CD1c-positive myeloid dendritic cell (primary cell): ENCODE results near the gene SLC6A15.

Experiments used
- DNase-seq: peaks from one replicate; pipeline ENCODE4 v3.0.0-alpha.2; 2016; ENCODE audit errors: extremely low spot score

SLC6A15 gene

DNA sequence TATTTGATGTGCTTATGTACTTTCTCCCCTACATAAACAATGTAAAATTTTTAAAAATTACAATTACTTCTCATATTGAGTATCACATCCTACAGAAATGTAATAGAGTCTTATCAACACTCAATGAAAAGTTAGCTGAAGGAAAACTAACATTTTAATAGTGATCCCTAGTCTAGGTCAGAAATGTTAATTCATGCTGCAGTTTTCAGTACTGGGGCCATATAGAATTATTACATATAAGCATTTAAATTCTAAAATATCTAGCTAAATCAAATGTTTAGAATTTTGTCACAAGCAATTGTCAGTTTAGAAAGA is 37.8 kb downstream of the SLC6A15 start:
- no peak for DNase-seq

DNA sequence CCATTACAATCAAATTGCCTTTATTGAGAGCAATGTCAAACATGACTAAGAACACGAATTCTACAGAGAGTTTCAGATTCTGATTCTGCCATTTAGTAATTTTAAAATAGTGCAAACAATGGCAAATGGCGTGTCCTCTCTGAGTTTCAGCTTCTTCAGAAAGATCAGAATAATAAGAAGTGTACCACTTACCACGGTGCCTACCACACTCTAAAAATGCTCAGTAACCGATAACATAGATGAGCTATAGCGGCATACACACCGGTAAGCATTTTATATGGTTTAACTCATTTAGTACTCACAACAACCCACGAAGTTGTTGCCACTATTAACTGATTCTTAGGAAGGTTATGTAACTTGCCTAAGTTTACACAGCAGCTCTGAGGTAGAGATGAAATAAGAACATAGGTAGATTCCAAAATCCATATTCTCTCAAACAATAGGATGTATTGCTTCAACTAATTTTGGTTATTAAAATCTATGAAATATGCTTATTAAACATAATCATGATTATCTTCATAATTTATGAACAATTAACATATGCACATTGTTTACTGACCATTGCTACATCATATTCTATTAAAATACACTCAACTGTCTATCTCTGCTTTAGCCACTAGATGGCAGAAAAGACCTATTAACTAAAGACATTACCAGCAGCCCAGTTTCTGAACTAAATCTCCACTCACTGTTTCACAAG is 38.3 kb downstream of the SLC6A15 start:
- peak; percentile 58 for DNase-seq

DNA sequence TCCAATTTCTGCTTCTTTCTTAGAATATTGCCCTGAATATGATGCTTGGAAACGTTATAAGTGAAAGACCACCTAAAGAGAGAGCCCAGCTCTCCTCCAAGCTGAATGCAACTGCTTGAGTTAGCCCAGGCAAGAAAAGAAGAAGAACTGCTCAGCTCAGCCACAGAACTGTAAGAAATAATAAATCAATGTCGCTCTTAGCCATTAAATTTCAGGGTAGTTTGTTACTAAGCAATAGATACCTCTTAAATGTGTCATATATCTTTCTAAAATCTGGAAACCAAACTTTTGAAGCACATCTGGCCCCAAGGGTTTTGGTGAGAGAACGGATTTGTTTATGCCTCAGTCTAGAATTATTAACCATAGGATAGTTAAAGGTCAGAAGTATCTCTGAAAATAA is 50.4 kb downstream of the SLC6A15 start:
- no peak for DNase-seq

GRCh38 chr12:84860718-84861117 is 51.9 kb downstream of the SLC6A15 start:
- DNase-seq: no peak

GRCh38 chr12:84858796-84859195 is 53.8 kb downstream of the SLC6A15 start:
- no peak for DNase-seq

GRCh38 chr12:84857525-84858208 is 54.9 kb downstream of the SLC6A15 start:
- DNase-seq: no peak

DNA sequence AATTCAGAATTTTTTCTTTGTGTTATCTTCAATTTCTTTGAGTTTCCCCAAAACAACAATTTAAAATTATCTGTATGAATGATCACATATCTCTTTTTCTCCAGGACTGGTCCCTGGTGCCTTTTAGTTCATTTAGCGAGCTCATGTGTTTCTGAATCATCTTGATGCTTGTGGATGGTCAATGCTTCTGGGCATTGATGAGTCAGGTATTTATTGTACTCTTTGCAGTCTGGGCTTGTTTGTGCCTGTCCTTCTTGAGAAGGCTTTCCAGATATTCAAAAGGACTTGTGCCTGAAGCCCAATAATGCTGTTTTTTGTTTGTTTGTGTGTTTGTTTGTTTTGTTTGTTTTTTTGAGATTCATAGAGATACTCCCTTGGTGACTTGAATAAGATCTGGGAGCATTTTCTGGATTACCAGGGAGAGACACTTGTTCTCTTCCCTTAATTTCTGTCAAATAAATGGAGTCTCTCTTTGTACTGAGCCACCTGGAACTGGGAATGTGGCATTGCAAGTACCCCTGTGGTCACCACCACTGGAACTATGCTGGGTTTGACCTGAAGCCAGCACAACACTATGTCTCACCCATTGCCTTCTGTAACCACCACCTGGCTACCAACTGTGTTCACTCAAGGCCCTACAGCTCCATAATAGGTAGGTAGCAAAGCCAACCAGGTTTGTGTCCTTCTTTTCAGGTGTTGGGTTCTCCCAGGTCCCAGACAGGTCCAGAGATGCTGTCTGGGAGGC is 56.3 kb downstream of the SLC6A15 start:
- no peak for DNase-seq

DNA sequence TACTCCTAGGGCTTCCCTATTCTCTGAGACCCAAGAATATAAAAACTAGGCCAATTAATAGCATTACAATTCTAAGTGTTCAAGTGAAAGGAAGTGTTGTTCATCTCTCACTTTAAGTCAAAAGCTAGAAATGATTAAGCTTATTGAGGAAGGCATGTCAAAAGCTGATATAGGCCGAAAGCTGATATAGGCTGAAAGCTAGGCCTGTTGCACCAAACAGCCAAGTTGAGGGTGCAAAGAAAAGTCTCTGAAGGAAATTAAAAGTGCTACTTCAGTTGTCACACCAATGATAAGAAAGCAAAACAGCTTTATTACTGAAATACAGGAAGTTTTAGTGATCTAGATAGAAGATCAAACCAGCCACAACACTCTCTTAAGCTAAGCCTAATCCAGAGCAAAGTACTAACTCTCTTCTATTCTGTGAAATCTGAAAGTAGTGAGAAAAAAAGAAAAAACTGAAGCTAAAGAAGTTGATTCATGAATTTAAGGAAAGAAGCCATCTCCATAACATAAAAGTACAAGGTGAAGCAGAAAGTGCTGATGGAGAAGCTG is 68.9 kb downstream of the SLC6A15 start:
- DNase-seq: no peak

- no peak for DNase-seq
These were observed 70.1 kb downstream of the SLC6A15 start for GRCh38 chr12:84842406-84843013.

DNA sequence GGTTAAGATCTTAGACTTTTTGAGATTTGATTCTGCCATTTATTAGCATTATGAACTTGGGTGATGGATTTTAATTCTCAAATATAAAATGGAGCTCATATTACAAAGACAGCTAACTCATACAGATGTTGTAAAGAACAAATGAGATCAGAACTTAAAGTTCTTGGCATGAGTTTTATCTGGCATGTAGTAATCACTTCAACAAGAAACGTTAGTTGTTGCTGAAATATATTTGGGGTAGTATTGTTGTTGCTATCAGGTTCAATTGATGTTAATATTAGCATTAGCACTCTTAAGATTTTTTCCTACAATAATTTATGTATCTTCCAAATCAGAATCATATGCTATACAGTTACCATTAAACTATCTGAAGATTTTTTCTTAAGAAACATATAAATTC is 71.0 kb downstream of the SLC6A15 start:
- DNase-seq: no peak

DNA sequence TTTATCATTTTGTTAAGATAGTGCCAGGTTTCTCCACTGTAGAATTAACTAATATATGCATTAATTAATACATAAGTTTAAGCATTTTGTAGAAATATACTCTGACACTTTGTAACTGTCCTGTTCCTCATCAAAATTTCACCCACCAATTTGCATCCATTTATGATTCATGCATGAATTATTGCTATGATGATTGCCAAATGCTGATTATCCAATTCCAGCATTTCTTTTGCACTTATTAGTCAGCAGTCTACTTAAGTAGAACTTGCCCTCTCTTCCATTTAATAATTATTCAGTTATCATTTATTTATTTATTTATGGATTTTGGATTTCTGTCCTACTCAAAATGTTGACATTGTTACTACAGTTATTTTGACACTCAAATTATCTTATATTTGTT is 72.2 kb downstream of the SLC6A15 start:
- no peak for DNase-seq

- no peak for DNase-seq
These were observed 85.7 kb downstream of the SLC6A15 start for GRCh38 chr12:84826925-84827324.

GRCh38 chr12:84825149-84825548 is 87.5 kb downstream of the SLC6A15 start:
- DNase-seq: no peak

DNA sequence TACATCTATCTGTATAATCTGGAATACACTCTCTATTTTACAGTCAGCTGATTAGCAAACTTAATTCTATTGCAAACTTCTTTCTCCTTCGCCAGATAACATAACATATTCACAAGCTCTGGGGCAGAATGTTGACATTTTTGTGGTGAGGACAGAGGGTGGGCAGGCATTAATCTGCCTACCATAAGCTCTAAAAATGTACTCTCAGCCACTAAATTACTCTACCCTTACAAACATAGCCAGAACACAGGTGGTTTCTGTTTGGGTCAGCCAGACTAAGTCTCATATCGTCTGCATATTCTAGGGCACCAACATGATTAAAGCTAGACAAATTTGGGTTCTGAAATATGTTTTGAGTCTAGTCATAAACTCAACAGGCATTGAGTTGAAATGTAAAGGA is 90.1 kb downstream of the SLC6A15 start:
- DNase-seq: no peak

GRCh38 chr12:84816916-84817695 is 95.5 kb downstream of the SLC6A15 start:
- no peak for DNase-seq

GRCh38 chr12:84814664-84815245 is 97.8 kb downstream of the SLC6A15 start:
- DNase-seq: no peak

GRCh38 chr12:84813780-84814663 is 98.6 kb downstream of the SLC6A15 start:
- no peak for DNase-seq

DNA sequence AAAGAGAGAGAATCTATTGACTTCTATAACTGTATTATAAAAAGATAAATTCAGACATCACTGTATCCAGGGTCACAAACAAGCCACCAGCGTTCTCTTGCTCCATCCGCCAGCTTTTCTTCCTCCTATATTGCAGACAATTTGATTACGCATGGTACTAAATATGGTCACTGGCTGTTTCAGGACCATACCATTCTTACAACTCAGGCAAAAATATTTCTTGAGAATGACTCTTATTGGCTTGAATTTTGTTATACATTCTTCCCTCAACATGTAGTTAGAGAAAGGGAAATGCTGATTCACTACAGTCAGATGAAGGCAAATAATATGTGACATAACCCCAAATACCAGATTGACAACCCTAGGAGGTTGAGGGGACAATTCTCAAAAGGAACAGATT is 101.3 kb downstream of the SLC6A15 start:
- no peak for DNase-seq

GRCh38 chr12:84810611-84811010 is 102.0 kb downstream of the SLC6A15 start:
- DNase-seq: no peak
